Measurements from ENCODE around the gene SHFL. TPM values are rescaled to one million over a fixed set of nuclear protein-coding genes. Genes with fewer than 3 reads are reported as not detected.

The SHFL gene
- total RNA-seq, 4 donors from 2014 or later: 18.5 to 46.1 (median 32.6) TPM

DNA sequence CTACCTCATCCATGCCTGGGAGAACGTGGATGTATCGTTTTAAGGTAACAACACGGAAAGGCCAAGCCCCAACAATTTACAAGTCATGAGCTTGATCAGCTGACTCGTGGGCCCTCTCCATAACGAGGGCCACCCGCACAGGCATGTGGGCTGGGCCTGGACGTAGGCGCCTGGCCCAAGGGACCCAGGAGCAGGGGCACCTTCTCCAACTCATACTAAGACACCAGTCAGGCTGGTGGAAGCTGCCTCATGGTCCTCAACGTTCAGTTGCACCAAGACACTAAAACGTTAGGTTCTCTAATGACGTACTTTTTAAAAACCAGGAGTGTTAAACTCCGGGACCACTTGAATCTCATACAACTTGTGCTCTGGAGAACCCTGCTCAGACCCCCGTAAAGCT lies 55.4 kb downstream of the SHFL start:
- 89 to 91% methylated on average over 13 of the region's 13 CpGs for WGBS, 2 donors
- no peak for DNase-seq
- Histone ChIP-seq H3K36me3 (peaks cover 56 to 86% of the 10 kb centered on the region in 2 donors), H3K4me1 (no peaks in the 10 kb centered on the region), H3K27ac (no peak overlapping the region), H3K4me3 (replicated peaks in 1 of 3) (no peak overlapping the region), H3K27me3 (no peaks in the 10 kb centered on the region), H3K9me3 (no peaks in the 10 kb centered on the region)
- intact Hi-C loops (cut with DNase I): no loop called here
- TF ChIP-seq POLR2A (IDR thresholded peaks at IDR 0.05): no peak
- TF ChIP-seq, protein P1, sequence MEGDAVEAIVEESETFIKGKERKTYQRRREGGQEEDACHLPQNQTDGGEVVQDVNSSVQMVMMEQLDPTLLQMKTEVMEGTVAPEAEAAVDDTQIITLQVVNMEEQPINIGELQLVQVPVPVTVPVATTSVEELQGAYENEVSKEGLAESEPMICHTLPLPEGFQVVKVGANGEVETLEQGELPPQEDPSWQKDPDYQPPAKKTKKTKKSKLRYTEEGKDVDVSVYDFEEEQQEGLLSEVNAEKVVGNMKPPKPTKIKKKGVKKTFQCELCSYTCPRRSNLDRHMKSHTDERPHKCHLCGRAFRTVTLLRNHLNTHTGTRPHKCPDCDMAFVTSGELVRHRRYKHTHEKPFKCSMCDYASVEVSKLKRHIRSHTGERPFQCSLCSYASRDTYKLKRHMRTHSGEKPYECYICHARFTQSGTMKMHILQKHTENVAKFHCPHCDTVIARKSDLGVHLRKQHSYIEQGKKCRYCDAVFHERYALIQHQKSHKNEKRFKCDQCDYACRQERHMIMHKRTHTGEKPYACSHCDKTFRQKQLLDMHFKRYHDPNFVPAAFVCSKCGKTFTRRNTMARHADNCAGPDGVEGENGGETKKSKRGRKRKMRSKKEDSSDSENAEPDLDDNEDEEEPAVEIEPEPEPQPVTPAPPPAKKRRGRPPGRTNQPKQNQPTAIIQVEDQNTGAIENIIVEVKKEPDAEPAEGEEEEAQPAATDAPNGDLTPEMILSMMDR (IDR thresholded peaks at IDR 0.05): no peak

DNA sequence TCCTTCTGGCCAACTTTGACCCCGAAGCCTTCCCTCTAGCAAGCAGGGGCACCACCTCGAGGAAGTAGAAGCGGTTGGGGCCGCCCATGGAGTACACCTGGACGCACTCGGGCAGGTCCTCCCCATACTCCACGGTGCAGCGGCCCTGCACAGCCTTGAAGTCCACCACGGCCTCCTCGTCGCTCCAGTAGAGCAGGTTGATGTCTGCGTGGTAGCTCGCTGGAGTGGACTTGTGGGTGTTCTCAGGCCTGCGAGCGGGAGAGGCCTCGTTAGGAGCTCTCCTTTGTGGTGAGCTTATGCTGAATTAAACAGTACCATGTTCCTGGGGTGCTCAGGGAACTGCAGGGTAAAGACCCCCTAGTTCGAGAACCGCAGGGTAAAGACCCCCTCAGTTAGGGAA lies 55.9 kb downstream of the SHFL start:
- no peaks in the 10 kb centered on the region for H3K9me3 ChIP-seq
- H3K36me3 ChIP-seq: peaks cover 58 to 83% of the 10 kb centered on the region in 2 donors
- intact Hi-C loops (cut with DNase I): no loop called here
- H3K27ac ChIP-seq: no peak overlapping the region
- no peak overlapping the region for H3K4me3 ChIP-seq (replicated peaks in 1 of 3)
- 88 to 92% methylated on average over 9 to 18 of the region's 18 CpGs for WGBS, 2 donors
- TF ChIP-seq POLR2A (IDR thresholded peaks at IDR 0.05): no peak
- TF ChIP-seq, protein P1 (IDR thresholded peaks at IDR 0.05): no peak
- DNase-seq: no peak
- no peaks in the 10 kb centered on the region for H3K27me3 ChIP-seq
- H3K4me1 ChIP-seq: no peaks in the 10 kb centered on the region

Small RNAs within 50 kb of the gene (microRNA-seq; reads per million reads assigned to microRNA genes)
- gene MIR5589: not detected

Small RNAs within 50 kb of the gene (small RNA-seq; reads per million reads assigned to genes)
- not detected for gene MIR5589
- gene SNORD105: 57.3 reads per million, percentile 96 among the genes with 10 or more reads in this experiment
- gene SNORD105B: 4,851 reads per million, percentile 99 among the genes with 10 or more reads in this experiment

Other genes with a start within 250 kb of the SHFL start
- gene OLFM2, start 149.8 kb upstream of the SHFL start, total RNA-seq: 10 to 100 TPM; 19.5 to 42.7 (median 37.8) TPM
- gene COL5A3, start 75.8 kb upstream of the SHFL start, total RNA-seq: 10 to 100 TPM in 1 of 4 donors, 1 to 10 TPM in 3; 2.0 to 10.1 (median 5.3) TPM
- gene RDH8, start 72.8 kb upstream of the SHFL start, total RNA-seq: not detected
- gene ANGPTL6, start 16.4 kb downstream of the SHFL start, total RNA-seq: under 1 TPM in 2 of 4 donors, not detected in 2; 0.33 to 0.54 TPM
- gene PPAN, start 20.0 kb downstream of the SHFL start, total RNA-seq: 10 to 100 TPM; 26.2 to 33.0 (median 29.7) TPM
- gene P2RY11, start 25.4 kb downstream of the SHFL start, total RNA-seq: 1 to 10 TPM; 6.1 to 9.3 (median 6.3) TPM
- 100 to 1,000 TPM; 219 to 342 (median 250) TPM for gene EIF3G, start 33.6 kb downstream of the SHFL start, total RNA-seq
- gene DNMT1, start 108.6 kb downstream of the SHFL start, total RNA-seq: 10 to 100 TPM; 31.2 to 49.5 (median 36.0) TPM
- 1 to 10 TPM; 3.6 to 9.8 (median 5.3) TPM for gene S1PR2, start 145.0 kb downstream of the SHFL start, total RNA-seq
- 10 to 100 TPM; 36.1 to 81.7 (median 54.9) TPM for gene MRPL4, start 165.9 kb downstream of the SHFL start, total RNA-seq
- gene ICAM1, start 184.8 kb downstream of the SHFL start, total RNA-seq: 10 to 100 TPM in 3 of 4 donors, 1 to 10 TPM in 1; 8.1 to 37.6 (median 19.7) TPM
- under 1 TPM in 1 of 4 donors, not detected in 3; 0.44 TPM for gene ICAM4, start 200.6 kb downstream of the SHFL start, total RNA-seq
- 1 to 10 TPM in 2 of 4 donors, not detected in 2; 1.0 to 1.6 TPM for gene ICAM5, start 203.6 kb downstream of the SHFL start, total RNA-seq
- 1 to 10 TPM in 3 of 4 donors, under 1 TPM in 1; 0.75 to 8.8 (median 2.2) TPM for gene ZGLP1, start 223.5 kb downstream of the SHFL start, total RNA-seq
- gene FDX2, start 229.7 kb downstream of the SHFL start, total RNA-seq: 10 to 100 TPM; 22.8 to 44.8 (median 33.3) TPM
- gene RAVER1, start 247.2 kb downstream of the SHFL start, total RNA-seq: 10 to 100 TPM; 18.3 to 52.0 (median 39.1) TPM